VCaP (cell line): Measurements from ENCODE around the gene ADNP.

ENCODE experiments used
- H3K27ac ChIP-seq: fragments of 450-650 bp; 2 replicates; pipeline ENCODE4 v1.5.1; 2017
- TF ChIP-seq, protein P1 (sequence below): fragments of 450-650 bp; conservative IDR thresholded peaks from 2 replicates; pipeline ENCODE4 v1.5.1; 2017; ENCODE audit warnings: mild to moderate bottlenecking, moderate library complexity

Gene ADNP

DNA sequence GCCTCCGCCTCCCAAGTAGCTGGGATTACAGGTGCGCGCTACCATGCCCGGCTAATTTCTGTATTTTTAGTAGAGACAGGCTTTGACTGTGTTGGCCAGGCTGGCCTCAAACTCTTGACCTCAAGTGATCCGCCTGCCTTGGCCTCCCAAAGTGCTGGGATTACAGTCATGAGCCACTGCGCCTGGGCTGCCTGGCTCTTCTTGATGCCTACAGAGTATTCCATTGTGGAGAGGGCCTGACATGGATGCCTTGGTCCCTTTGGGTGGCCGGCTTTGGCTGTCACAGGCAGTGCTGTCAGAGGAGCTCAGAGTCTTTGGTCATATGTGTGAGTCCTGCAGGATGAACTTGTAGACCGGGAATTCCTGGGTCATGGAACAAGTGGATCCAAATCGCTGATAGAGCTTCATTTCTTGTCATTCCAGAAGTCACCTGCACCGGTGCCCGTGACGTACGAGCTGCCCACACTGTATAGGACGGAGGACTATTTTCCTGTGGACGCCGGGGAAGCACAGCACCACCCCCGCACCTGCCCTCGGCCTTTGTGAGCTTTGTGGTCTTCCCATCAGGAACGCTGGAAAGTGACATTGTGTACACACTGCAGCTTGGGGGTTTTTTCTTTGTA lies 55.1 kb downstream of the ADNP start:
- H3K27ac ChIP-seq: no peak overlapping the region
- TF ChIP-seq, protein P1, sequence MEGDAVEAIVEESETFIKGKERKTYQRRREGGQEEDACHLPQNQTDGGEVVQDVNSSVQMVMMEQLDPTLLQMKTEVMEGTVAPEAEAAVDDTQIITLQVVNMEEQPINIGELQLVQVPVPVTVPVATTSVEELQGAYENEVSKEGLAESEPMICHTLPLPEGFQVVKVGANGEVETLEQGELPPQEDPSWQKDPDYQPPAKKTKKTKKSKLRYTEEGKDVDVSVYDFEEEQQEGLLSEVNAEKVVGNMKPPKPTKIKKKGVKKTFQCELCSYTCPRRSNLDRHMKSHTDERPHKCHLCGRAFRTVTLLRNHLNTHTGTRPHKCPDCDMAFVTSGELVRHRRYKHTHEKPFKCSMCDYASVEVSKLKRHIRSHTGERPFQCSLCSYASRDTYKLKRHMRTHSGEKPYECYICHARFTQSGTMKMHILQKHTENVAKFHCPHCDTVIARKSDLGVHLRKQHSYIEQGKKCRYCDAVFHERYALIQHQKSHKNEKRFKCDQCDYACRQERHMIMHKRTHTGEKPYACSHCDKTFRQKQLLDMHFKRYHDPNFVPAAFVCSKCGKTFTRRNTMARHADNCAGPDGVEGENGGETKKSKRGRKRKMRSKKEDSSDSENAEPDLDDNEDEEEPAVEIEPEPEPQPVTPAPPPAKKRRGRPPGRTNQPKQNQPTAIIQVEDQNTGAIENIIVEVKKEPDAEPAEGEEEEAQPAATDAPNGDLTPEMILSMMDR: no peak

DNA sequence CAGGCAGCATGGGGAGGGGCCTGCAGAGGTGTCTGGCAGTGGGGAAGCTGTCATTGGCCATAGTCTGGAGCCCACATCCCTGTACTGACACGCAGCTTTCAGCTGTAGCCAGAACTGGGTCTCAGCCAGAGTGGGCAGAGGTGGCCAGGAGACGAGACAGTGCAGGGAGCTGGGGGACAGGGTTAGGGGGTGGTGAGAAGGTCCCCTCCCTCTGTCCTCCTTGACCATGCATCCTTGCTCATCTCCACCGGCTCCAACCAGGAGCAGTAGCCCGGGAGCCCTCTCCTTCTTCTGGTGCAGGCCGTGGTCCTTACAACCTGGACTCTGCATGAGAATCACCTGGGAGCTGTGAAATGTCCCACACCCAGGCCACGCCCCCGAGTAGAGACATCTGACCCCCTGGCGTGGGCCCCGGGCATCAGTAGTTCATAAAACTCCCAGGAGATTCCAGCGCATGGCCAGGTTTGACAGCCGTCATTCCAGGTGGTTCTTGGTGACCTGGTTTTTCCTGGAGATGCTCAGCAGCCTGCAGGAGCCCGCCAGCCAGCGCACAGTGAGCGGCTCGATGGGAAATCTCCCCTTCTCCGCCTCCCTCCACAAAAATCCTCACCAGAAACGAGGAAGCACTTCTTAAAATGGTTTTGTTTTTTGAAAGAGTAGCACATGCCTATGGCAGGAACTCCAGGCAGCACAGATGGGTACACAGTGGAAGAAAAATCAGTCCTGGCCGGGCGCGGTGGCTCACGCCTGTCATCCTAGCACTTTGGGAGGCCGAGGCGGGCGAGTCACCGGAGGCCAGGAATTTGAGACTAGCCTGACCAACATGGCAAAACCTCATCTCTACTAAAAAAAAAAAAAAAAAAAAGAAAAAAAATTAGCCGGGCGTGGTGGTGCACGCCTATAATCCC lies 56.2 kb downstream of the ADNP start:
- H3K27ac ChIP-seq: no peak overlapping the region
- TF ChIP-seq, protein P1: no peak

DNA sequence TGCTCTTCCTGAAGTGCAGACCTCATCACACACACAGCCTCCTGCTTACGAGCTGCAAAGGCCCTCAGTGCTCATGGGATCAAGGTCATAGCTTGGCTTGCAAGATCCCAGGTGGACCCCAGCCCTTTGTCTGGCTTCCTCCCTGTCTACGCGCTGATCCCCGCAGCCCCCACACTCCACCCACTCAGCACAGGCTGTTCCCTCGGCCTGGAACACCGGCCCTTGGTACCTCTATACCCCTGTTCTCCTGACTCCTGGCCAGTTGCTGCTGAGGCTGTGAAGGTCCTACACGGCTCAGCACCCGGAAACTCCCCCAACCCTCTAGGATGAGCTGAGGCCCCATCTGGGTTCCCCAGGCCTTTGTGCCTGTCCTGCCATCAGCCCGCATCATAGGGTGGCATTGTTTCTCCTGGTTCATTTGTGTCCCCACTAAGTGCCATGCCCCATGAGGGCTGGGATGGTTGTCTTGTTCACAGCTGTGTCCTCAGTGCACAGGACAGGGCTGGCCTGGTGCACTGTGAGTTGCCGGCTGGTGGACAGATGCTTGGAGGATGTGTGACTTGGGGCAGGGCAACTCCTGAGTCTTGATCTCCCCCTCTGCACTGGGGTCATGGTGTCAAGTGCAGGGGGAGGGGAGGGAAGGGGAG lies 57.0 kb downstream of the ADNP start:
- H3K27ac ChIP-seq: no peak overlapping the region

DNA sequence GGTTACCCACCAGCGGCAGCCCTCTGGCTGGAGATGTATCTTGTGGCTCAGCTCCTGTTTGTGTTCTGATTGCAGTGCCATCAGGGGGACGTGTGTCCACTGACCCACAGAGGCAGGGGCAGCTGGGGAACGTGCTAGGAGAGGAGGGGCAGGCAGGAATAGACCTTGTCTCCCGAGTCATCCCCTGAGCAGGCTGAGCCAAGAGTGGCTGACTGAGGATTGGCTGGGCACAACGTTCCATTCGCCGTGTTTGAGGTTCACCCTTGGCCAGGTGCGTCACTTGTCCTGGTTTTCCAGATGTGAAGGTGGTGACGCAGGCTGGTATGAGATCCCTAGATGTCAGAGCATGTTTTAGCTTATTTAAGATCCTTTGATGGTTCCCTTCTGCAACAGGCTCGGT lies 57.7 kb downstream of the ADNP start:
- TF ChIP-seq, protein P1: no peak
- no peak overlapping the region for H3K27ac ChIP-seq

More for the DNA sequence above, 57.0 kb downstream of the ADNP start:
- TF ChIP-seq, protein P1: no peak

DNA sequence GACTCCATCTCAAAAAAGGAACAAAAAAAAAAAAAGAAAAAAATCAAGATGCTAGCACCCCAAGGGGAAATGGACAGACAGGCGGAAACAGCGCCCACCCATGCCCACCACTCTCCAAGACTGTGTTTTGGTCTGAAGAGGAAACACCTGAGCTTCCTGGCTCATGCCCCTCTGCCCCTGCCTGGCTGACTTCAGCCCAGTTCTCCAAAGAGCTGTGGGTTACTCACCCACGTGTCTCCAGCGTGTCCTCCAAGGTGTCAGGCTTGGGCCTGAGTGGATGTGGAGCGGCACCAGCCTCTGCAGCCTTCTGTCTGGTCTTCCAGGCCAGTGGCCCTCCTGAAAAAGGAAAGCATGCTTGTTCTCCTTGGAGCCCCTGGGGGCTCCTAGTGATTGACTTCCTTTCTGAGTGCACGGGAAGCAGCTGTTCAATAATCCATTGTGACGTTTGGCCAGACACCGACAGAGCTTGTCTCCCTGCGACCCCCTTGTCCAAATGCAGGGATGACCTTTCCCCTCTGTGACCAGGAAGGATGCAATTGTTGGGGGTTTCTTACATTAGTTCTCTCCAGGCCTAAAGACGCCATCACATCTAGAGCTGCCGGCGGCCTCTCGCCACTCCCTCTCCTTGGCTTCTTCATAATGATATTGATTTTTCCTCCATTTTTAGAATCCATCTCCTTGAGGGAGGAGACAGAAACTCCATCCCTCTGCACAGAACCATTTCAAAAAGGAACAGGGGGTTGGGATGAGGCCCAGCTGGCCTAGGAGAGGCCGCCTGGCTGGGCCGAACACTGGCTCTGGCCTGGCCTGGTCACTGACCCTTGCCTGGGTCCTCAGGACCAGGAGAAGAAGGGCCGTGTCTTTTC lies 58.4 kb downstream of the ADNP start:
- H3K27ac ChIP-seq: no peak overlapping the region
- TF ChIP-seq, protein P1: no peak

DNA sequence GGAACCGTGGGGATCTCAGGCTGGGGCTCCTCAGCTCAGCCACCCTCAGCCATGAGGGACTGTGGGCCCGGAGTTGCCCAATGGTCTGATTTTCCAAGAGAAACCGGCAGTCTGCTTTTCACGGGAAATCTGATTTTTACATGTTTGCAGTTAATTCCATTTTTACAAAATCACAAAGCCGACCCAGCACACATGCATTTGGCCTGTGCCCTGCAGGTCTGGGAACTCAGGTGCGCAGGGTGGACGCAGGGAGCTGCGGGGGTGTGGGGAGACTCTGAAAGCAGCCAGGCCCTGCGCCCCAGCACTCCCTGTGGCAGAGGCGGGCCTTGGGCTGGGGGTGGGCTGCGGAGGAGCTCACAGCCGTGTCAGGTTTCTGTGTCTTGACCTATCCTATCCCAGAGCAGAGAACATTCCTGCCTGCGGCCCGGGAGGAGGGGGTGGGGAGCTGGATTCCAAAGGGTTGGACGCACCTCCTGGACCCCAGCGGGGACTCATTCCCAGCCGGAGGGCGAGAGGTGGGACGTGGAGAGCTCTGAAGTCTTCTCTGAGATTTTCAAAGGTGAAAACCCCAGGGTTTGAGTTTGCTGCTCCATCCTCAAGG lies 60.6 kb downstream of the ADNP start:
- peak overlapping the region; percentile 39 for H3K27ac ChIP-seq
- TF ChIP-seq, protein P1: no peak
